ENCODE results near the gene FAM50B.

- TF ChIP-seq CTCF (IDR thresholded peaks at IDR 0.05 in 4 of 5, conservative IDR thresholded peaks at IDR 0.05 in 1 of 5) (no peak), POLR2A (IDR thresholded peaks at IDR 0.05) (peak; percentile 41 to 58)
Measured at GRCh38 chr6:3841711-3842565, 7.2 kb upstream of the FAM50B start.

Data from gastrocnemius medialis (tissue), 4 donors.